PFSK-1 (cell line): ENCODE results near the gene NUP188.

ENCODE experiments used
- FOXP2 ChIP-seq: optimal IDR thresholded peaks from 2 replicates; pipeline ENCODE3; 2011; ENCODE audit warnings: borderline replicate concordance, control low read depth, inconsistent platforms; ENCODE audit not compliant: insufficient read depth; ENCODE audit errors: extremely low read length, extremely low read depth
- POLR2AphosphoS5 ChIP-seq: IDR thresholded peaks from 2 replicates; pipeline ENCODE4 v1.6.1; 2012; ENCODE audit warnings: low read depth, mild to moderate bottlenecking, control low read depth, low read length, moderate library complexity
- REST ChIP-seq, 2 experiments: IDR thresholded peaks; 2 replicates each; pipeline versions ENCODE4 v1.6.1 to v1.8.0; 2011 to 2012; ENCODE audit warnings: low read depth in 2 of 2, low read length in 2 of 2, control low read depth in 1 of 2, inconsistent platforms in 1 of 2, mild to moderate bottlenecking in 1 of 2, moderate library complexity in 1 of 2; ENCODE audit not compliant: insufficient read depth in 1 of 2
- SIN3A ChIP-seq: IDR thresholded peaks from 2 replicates; pipeline ENCODE4 v1.6.1; 2012; ENCODE audit warnings: mild to moderate bottlenecking, low read length, moderate library complexity, borderline replicate concordance; ENCODE audit not compliant: insufficient read depth
- TAF1 ChIP-seq: IDR thresholded peaks from 2 replicates; pipeline ENCODE4 v1.6.1; 2012; ENCODE audit warnings: low read length, control low read depth, borderline replicate concordance; ENCODE audit not compliant: insufficient read depth

DNA sequence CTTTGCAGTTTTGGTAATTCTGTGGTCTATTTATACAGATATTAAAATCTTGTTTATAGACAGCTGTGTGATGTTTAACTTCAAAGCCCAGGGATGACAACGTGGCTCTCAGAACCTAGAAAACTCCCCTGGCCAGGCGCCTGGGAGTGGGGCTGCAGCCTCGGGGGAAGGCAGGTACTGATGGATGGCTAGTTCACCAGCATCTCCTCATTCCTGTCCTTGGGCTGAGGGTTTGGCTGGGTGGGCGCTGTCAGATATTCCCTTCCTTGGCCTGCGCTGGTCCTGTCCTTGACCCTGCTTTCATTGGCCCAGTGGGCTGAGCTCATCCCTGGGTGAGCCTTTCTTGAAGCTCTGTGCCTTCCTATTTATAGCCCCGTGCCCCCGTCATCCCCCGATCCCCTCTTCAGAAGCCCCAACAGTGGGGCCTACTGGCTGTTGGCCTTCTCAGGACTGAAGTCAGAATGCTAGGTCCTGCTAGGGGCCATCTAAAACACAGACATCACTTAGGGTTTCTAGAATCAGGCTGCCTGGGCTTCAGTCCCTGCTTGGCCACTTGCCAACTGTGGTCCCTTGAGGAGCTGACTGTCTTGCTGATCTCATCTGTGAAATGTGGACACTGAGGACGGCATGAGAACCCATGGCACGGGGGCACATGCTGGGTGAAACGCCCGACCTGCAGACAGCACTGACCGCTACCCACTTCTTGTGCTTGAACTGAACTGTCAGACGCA lies 59.7 kb downstream of the NUP188 start:
- TF ChIP-seq TAF1 (no peak), POLR2AphosphoS5 (no peak), REST (IDR thresholded peaks at IDR 0.05; ENCODE audit: insufficient read depth in 1 of 2, low read depth in 2 of 2, low read length in 2 of 2) (no peak), SIN3A (no peak), FOXP2 (no peak)
